ENCODE data around the gene YPEL4.
A peak's percentile ranks its signal among the peaks of the same experiment; 100 is the strongest.

GRCh38 chr11:57644748-57645688 is 4.7 kb downstream of the YPEL4 start:
- TF ChIP-seq MAX (IDR thresholded peaks at IDR 0.05) (no peak), FOXM1 (IDR thresholded peaks at IDR 0.05; ENCODE audit: borderline replicate concordance, low read depth) (no peak), EGR1 (IDR thresholded peaks at IDR 0.05) (no peak), TCF12 (IDR thresholded peaks at IDR 0.05; ENCODE audit: low read depth) (no peak), RAD21 (IDR thresholded peaks at IDR 0.05; ENCODE audit: low read depth) (peak; percentile 74), TAF1 (IDR thresholded peaks at IDR 0.05; ENCODE audit: low read depth) (0 out of 2 replicates have a peak, but pooled peaks have one; percentile 5)
